RWPE2 (cell line): ENCODE results near the gene GTF3C1.

Experiments used
- ATAC-seq: fragments of 200-7000 bp; cut with Tn5 transposase; 3 replicates; pipeline ENCODE4 v1.9.1; 2021; ENCODE audit warnings: low read depth
- DNase-seq: peaks from one replicate; pipeline ENCODE4 v3.0.0-alpha.2; 2020; ENCODE audit warnings: low spot score
- H3K27ac ChIP-seq: fragments of 450-650 bp; 2 replicates; pipeline ENCODE4 v1.5.1; 2017; ENCODE audit warnings: mild to moderate bottlenecking; ENCODE audit not compliant: poor library complexity, severe bottlenecking
- H3K27me3 ChIP-seq: fragments of 250-450 bp; sonication (Bioruptor Pico); 2 replicates; pipeline ENCODE4 v1.5.1; 2021; ENCODE audit warnings: mild to moderate bottlenecking, moderate library complexity; ENCODE audit not compliant: insufficient read depth, poor library complexity, severe bottlenecking
- H3K36me3 ChIP-seq: fragments of 250-450 bp; sonication (Bioruptor Pico); 2 replicates; pipeline ENCODE4 v1.5.1; 2020; ENCODE audit warnings: low read depth, mild to moderate bottlenecking, moderate library complexity
- H3K4me1 ChIP-seq: fragments of 250-450 bp; sonication (Bioruptor Pico); 2 replicates; pipeline ENCODE4 v1.5.1; 2021; ENCODE audit warnings: mild to moderate bottlenecking, moderate library complexity; ENCODE audit not compliant: insufficient read depth, poor library complexity, severe bottlenecking
- H3K4me3 ChIP-seq: fragments of 250-450 bp; sonication (Bioruptor Pico); 2 replicates; pipeline ENCODE4 v1.5.1; 2021; ENCODE audit warnings: mild to moderate bottlenecking, moderate library complexity; ENCODE audit not compliant: severe bottlenecking
- H3K9me3 ChIP-seq: fragments of 250-450 bp; sonication (Bioruptor Pico); 2 replicates; pipeline ENCODE4 v1.5.1; 2021; ENCODE audit warnings: mild to moderate bottlenecking, moderate library complexity; ENCODE audit not compliant: severe bottlenecking
- CTCF ChIP-seq: fragments of 450-650 bp; IDR thresholded peaks from one replicate; pipeline ENCODE4 v1.5.1; 2017; ENCODE audit warnings: mild to moderate bottlenecking, moderate library complexity; ENCODE audit not compliant: poor library complexity, severe bottlenecking

The GTF3C1 gene

GRCh38 chr16:27492588-27492979 is 57.1 kb downstream of the GTF3C1 start:
- ATAC-seq (no peak), DNase-seq (no peak)
- TF ChIP-seq CTCF = no peak
- Histone ChIP-seq H3K4me3 (no peak overlapping the region), H3K4me1 (no peaks in the 10 kb centered on the region), H3K27me3 (no peaks in the 10 kb centered on the region), H3K36me3 (peaks cover 83% of the 10 kb centered on the region), H3K27ac (no peak overlapping the region), H3K9me3 (no peaks in the 10 kb centered on the region)

- Histone ChIP-seq H3K4me3 (no peak overlapping the region), H3K4me1 (no peaks in the 10 kb centered on the region), H3K36me3 (peaks cover 83% of the 10 kb centered on the region), H3K9me3 (no peaks in the 10 kb centered on the region), H3K27ac (no peak overlapping the region), H3K27me3 (no peaks in the 10 kb centered on the region)
- ATAC-seq (no peak), DNase-seq (no peak)
- TF ChIP-seq CTCF = no peak
Observed at GRCh38 chr16:27491894-27492587, 57.7 kb downstream of the GTF3C1 start.

- Histone ChIP-seq H3K27ac (no peak overlapping the region), H3K4me3 (no peak overlapping the region), H3K36me3 (peaks cover 82% of the 10 kb centered on the region), H3K9me3 (no peaks in the 10 kb centered on the region), H3K4me1 (no peaks in the 10 kb centered on the region), H3K27me3 (no peaks in the 10 kb centered on the region)
- no peak for TF ChIP-seq CTCF
- DNase-seq (no peak), ATAC-seq (no peak)
Observed at GRCh38 chr16:27489906-27490305, 59.8 kb downstream of the GTF3C1 start.

- Histone ChIP-seq H3K4me1 (no peaks in the 10 kb centered on the region), H3K36me3 (peaks cover 83% of the 10 kb centered on the region), H3K27me3 (no peaks in the 10 kb centered on the region), H3K9me3 (no peaks in the 10 kb centered on the region), H3K27ac (no peak overlapping the region), H3K4me3 (no peak overlapping the region)
- ATAC-seq (no peak), DNase-seq (no peak)
- TF ChIP-seq CTCF = no peak
Observed at GRCh38 chr16:27489421-27489820, 60.3 kb downstream of the GTF3C1 start.

GRCh38 chr16:27486760-27487159 is 63.0 kb downstream of the GTF3C1 start:
- Histone ChIP-seq H3K9me3 (no peaks in the 10 kb centered on the region), H3K4me1 (no peaks in the 10 kb centered on the region), H3K27me3 (no peaks in the 10 kb centered on the region), H3K36me3 (peaks cover 85% of the 10 kb centered on the region), H3K4me3 (no peak overlapping the region), H3K27ac (no peak overlapping the region)
- DNase-seq (no peak), ATAC-seq (no peak)
- TF ChIP-seq CTCF = no peak
